ENCODE measurements around the gene PHTF2.

The PHTF2 gene

DNA sequence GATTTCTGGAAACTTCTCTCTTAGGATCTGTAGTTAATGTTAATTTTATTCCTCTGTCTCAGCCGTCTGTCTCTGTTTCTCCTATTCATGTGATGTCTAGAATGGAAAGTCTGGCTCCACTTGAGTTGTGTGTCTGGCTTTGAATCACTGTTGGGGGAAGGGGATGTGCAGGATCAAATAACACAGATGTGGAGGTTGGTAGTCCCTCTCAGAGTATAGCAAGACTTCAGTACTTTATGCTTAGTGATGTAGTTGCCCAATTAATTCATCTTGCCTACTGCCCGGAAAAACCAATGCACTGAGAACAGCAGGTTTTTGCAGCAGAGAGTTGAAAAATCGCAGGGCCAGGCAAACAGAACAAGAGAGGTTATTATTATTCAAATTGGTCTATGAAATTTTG is 79.2 kb downstream of the PHTF2 start:
- DNase-seq (ENCODE audit: low read depth), result no peak

DNA sequence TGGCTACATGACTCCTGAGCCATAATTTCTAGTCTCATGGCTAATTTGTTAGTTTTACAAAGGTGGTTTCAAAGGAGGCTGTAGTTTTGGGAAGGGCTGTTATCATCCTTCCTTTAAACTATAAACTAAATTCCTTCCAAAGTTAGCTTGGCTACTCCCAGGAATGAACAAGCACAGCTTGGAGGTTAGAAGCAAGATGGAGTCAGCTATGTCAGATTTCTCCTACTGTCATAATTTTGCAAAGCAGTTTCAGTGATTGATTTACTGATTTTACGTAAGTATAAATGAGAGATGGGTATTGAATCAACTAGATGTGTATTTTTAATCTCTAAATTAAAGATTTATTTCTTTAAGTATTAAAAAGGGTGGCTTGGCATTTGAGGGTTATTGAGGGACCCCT is 79.9 kb downstream of the PHTF2 start:
- no peak for DNase-seq (ENCODE audit: low read depth)

DNA sequence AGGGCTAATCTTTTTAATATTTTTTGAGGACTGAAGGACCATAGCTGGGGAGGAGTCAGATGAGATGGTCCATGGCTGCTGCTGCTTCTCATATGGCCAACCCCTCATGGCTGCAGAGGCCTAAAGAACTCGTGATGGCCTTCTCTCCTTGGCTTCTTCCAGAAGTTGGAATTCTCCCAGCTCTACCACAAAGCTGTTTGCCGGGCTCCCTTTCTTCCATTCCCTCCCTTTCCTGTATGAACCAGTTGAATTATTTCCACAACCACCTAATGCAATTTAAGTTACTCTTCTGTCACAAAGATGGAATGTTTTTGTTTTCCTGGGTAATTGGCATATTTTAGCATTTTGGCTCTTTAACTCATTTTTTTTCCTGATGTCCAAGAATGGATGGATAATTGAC is 80.7 kb downstream of the PHTF2 start:
- DNase-seq (ENCODE audit: low read depth), result no peak

DNA sequence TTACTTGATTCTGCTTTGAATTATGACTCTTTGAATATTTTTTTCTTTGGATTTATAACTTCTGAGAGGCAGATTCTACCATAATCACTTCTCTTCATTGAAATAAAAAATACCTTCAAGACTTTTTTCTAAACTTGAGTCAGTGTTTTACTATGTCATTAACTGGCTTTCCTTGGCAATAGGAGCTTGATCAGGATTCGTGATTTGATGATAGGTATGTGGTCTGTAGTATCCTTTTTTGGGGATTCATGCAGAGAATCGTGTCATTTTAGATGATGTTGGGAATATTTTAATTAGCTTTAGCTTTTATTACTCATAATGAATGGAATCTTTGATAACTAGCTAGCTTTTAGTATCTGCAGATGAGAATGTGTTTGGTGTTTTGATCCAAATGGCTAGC is 83.3 kb downstream of the PHTF2 start:
- no peak for DNase-seq (ENCODE audit: low read depth)

DNA sequence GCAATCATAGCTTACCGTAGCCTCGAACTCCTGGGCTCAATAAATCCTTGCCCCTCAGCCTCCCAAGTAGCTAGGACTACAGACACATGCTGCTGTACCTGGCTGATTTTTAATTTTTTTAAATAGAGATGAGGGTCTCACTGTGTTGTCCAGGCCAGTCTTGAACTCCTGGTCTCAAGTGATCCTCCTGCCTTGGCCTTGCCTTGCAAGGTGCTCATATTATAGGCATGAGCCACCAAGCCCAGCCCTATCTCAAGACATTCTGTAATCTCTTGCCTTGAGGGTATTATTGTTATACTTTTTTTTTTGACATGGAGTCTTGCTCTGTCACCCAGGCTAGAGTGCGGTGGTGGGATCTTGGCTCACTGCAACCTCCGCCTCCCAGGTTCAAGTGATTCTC is 86.6 kb downstream of the PHTF2 start:
- no peak for DNase-seq (ENCODE audit: low read depth)

DNA sequence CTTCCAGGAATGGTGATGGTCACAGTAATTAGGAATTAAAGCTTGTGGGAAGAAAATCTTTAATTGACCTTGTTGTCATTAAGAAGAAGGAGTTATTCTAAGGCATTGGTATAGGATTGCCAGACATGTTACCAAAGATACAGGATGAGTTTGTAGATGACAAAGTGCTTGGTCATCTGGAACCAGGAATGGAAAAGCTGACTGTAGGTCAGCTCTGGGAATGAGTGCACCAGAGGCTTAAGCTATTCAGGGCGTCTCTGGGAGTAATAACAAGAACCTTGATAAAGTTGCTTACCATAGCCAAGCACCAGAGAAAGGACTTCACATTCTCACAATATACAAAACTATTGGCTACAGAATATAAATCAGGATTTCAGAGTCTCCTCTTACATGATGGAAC is 89.0 kb downstream of the PHTF2 start:
- no peak for DNase-seq (ENCODE audit: low read depth)

DNA sequence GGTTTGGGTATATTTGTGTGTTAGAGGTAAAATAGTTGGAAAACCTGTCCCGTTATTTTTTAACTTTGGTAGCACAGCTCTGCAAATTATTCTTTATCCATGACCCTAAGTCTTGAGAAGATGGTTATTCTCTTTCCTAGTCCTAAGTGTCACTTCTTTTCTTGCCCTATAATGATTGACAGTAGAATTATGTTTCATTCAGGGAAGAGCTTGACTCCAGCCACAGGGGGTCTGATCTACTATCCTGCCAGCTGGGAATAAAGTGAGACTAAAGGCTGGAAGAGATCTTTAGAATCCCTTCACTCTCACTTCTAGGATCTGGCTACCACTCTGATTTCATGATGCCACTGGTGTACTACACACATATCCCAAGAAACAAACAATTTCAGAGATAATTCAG is 90.4 kb downstream of the PHTF2 start:
- DNase-seq (ENCODE audit: low read depth), result no peak

DNA sequence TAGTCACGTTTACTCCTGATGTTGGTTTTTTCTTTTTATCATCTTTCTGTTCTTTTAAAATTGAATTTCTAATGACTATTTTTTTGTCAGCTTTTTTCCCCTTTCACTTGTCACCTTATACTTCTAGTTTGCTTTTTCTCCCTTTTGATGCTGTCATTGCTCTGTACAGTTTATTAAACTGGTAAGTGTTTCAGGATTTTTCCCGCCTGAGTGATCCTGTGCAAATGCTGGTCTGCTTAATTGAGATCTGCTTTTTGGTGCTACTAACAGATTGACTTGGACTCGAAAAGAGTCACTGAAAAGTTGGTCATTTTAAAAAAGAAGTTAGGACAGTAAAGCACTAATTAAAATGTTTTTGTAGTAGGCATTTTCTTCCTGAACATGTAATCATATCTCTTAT is 95.2 kb downstream of the PHTF2 start:
- DNase-seq (ENCODE audit: low read depth), result no peak

DNA sequence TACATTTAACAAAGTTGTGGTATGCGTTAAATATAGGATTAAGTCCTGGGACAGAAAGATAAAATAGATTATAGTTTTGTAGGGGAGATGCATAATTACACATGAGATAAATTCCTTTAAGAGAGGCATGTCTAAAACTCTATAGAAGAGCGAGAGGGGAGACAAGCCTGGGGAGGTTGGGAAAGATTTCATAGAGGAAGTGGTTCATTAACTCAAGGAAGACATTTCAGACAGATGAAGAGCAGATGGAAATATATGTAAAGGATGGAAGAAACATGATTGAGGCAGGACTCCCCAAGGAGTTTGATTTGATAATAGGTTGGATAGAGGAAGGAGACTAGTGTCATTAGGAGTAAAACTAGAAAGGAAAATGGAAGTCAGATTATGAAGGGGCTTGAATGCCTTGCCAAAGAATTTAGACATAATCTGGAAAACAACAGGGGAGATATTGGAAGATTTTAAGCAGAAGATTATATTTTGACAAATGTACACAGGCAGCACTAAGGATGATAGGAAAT is 96.1 kb downstream of the PHTF2 start:
- no peak for DNase-seq (ENCODE audit: low read depth)

DNA sequence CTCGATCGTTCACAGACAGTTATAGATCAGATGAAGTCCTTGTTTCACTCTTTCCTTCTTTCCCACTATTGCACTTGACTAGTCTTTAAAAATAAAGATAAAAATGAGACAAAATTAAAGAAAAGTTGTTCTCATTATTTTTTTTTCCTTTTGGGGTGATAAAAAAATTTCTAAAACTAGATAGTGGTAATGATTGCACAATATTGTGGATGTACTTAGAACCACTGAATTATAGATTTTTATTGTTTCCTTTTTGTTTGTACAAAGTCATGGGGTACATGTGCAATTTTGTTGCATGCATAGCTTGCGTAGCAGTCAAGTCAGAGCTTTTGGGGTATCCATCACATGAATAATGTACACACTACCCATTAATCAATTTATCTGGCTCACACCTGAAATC is 97.3 kb downstream of the PHTF2 start:
- no peak for DNase-seq (ENCODE audit: low read depth)

DNA sequence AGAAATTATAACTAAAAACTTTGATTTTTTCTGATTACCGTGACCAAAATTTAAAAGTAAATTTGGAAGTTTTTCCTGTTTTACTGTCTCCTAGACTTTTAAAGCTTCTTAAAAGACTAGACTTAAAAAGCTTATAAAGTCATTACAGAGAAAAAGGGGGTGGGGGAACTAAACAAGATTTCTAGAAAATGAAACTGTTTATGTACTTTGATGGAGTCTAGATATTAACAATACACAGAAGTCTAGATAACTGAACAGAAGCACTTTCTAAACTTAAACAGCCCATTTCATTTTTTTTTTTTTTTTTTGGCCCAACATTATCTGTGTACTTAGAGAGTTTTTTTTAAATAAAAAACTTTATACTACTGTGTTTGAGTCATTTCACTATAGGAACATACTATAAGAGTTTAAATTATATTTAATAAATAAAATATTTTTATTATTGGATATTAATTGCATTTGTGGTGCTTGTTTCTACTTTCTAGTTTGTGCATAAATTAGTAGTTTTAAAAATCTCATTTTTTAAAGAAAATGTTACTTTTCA is 98.5 kb downstream of the PHTF2 start:
- DNase-seq (ENCODE audit: low read depth), result no peak

DNA sequence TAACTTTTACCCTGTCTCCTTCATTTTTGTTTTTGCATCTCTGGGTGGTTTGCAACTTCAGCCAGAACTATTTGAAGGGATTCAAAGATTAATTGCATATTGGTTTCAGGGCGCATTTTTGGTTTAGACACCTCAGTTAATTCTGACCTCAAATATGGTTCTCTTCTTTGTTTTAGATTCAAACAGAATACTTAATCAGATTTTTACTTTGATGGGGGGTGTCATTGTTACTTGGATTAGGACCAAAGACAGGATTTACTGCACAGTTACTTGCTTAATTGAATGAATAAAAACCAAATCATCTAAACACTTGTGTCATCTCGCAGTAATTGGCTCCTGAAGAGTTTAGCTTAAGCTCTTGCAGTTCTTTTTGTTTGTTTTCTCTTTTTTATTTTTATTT is 100.9 kb downstream of the PHTF2 start:
- DNase-seq (ENCODE audit: low read depth), result no peak

DNA sequence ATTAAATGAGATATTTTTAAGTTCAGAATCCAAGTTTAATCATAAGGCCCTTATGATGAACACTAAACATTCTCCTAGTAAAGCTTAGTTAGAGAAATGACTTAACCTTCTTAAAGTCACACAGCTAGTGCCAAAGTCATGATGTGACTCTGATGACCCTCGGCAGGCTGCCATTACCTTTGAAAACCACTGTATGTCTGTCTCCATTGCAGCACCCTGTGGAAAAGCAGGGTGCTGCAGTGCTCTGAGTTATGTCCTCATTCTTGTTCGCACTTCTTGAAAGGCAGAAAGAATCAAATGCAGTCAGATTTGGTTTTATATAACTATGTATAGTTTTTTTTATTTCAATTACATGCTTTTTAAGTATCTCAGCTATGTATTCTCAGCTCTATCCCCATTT is 105.0 kb downstream of the PHTF2 start:
- DNase-seq (ENCODE audit: low read depth), result no peak

DNA sequence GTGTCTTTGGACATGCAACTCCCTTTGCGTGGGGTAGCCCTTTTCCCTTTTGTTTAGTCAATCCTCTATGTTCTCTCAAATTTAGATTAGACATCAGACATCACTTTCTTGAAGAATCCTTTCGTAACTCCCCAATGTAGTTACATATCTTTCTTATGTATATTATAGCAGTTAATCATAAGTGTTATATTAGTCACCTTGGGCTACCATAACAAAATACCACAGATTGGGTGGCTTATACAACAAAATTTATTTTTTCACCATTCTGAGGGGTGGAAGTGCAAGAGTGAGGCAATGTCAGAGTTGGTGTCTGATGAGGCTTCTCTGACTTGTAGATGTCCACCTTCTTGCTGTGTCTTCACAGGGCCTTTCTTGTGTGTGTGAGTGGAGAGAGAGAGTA is 105.7 kb downstream of the PHTF2 start:
- no peak for DNase-seq (ENCODE audit: low read depth)

DNA sequence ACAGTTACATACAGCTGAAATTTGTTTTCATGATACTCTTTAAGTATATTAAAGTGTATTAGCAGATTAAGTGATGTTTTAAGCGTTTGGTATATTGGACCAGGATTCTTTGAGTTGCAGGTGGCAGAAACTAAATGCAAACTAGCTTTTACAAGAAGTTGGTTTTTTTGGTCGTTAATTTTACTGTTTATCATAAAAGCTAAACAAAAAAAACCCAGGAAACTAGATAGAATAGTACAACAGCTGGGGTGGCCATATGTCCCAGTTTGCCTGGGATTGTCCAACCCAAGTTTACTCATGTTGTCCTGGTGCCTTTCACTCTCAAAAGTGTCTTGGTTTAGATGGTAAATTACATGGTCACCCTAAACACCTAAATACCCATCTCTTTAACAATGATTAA is 108.7 kb downstream of the PHTF2 start:
- DNase-seq (ENCODE audit: low read depth), result no peak

DNA sequence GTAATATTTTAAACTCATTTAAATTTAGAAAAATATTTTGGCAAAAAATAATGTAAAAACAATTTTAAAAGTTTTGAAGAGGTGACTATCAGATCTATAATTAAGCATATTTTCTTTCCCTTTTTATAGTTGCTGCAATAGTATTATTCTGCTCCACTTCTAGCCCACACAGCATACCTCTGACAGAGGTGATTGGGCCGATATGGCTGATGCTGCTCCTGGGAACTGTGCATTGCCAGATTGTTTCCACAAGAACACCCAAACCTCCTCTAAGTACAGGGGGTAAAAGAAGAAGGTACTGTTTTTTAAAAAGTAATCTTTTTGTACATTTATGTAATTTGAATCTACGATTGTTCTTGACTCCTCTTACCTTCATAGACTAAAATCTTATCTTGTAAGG is 110.1 kb downstream of the PHTF2 start:
- DNase-seq (ENCODE audit: low read depth), result no peak

DNA sequence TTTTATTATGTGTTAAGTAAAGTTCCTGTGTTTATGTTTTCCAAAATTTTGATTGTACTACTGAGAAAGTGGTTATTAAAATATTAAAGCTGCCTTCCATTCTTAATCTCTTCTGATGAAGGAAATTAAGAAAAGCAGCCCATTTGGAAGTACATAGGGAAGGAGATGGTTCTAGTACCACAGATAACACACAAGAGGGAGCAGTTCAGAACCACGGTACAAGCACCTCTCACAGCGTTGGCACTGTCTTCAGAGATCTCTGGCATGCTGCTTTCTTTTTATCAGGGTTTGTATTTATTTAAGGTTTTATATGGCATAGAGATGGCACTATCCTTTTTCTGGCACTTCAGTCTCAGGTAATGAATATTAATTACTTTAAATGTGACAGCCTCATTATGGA is 111.6 kb downstream of the PHTF2 start:
- DNase-seq (ENCODE audit: low read depth), result no peak

DNA sequence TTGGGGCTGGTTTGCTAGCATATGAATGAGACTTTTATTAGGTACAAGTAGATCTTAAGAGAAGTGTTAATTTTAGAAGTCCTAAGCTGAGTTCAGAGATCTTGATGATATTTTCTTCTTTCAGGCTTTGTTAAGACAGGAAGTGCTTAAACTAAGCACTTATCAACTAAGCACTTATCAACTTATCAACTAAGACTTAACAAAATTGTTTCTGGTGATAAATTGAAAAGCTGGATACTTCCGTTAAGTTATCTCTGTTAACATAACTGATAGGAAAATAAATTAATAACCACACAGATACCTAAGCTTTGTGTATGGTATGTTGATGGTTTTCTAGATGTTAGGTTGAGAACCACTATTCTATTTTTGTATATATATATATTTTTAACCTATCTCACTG is 113.7 kb downstream of the PHTF2 start:
- no peak for DNase-seq (ENCODE audit: low read depth)

DNA sequence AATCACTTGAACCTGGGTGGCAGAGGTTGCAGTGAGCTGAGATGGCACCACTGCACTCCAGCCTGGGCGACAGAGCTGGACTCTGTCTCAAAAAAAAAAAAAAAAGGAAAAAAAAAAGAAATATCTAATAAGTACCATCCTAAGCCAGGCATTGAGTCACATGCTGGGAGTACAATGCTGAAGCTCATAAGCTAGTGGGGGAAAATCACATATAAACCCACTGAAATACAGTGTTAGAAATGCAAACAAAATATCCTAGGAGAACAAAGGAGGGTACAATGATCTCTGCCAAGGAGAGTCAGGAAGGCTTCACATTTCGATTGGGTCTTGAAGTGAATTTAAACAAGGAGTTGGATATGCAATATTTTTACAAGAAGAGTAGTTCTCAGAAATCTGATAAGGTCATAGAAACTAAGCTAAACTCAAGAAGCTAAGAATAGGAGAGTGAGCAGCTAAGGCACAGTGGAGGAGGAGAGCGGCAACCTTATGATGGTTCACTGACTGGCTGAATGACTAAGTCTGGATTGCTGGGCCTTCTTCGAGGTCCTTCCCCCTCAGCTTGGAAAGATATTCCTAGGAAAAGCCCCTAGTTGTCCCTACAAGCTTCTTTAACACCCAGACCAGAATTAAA is 115.5 kb downstream of the PHTF2 start:
- no peak for DNase-seq (ENCODE audit: low read depth)

DNA sequence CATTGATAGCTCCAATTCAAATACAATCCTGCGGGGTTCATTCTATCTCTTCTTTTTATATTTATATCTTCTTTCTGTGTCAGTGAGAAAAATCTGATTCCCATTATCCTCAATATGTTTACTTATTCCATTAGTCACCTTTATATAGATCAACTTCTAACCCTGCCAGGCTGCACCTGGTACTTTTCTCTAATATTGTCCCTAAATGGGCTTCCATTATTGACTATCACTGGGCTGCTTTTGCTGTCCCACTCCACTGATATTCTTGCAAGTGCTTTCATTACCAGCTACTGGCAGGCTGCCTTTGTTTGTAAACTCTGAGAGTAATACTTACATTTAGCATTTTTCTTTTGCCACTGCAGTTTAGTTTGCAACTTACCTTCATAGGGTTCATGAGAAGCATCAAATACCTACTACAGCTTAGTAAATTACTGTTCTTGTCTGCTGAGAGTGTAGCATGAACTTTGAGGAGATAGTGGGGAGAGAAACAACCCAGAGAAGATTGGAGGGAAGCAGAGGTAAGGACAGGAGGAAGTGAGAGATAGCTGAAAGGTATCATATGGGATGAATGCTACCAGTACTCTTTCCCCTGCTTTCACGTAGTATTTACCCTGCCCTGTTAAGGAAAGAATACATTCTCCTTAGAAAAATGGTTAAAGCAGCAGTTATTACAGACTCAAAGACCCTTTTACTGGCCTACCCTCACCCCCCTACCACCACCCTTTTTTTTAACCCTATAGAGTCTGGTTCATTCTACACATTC is 119.1 kb downstream of the PHTF2 start:
- no peak for DNase-seq (ENCODE audit: low read depth)

DNA sequence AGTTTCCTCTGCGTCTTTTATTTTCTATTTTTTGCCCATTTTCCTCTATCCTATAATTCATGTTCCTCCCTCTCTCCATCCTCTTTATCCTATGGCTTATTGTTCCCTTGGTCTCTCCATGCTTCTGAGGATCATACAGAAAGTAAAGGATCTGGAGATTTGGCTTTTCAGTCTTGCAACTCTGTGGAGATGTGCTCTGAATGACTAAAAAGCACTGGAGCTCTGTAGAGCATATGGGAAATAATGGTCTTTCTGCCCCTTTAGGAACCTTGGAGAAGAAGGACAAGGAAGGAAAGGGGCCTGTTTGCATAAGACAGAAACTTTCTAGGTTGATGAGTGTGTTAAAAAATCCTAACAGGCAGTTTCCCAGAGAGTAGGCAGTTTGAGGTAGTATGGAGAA is 120.1 kb downstream of the PHTF2 start:
- no peak for DNase-seq (ENCODE audit: low read depth)

DNA sequence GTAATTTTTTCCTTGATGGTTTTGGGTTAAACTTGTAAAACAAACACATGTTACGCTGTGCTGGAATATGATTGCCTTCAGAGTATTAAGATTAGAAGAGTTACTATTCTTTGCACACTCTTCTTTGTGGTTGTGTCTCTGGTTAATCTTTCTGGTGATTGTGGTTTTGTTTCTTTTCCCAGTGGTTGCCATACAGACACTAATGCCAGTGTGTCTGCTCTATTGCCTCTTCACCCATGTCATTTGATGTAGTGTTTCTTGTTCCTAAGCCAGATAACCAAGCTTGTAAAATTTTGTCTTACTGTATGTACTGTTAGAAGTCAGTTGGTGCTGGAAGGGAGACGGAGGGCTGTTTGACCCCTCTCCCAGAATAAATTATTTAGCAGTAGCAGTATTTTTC is 124.8 kb downstream of the PHTF2 start:
- DNase-seq (ENCODE audit: low read depth), result no peak

DNA sequence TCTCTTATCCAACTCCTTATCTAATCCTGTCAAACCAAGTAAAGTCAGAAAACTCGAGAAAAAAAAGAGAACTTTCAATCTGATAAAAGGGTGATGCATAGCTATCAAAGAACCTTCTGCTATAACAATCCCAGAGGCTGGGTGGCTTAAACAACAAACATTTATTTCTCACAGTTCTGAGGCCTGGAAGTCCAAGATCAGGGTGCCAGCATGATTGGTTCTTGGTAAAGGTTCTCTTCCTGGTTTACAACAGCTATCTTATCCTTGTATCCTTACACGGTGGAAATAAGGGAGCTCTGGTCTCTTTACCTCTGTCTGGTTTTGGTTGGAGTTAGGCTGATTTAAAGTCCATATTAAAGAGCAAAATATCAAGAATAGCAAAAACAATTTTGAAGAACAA is 131.9 kb downstream of the PHTF2 start:
- DNase-seq (ENCODE audit: low read depth), result no peak

DNA sequence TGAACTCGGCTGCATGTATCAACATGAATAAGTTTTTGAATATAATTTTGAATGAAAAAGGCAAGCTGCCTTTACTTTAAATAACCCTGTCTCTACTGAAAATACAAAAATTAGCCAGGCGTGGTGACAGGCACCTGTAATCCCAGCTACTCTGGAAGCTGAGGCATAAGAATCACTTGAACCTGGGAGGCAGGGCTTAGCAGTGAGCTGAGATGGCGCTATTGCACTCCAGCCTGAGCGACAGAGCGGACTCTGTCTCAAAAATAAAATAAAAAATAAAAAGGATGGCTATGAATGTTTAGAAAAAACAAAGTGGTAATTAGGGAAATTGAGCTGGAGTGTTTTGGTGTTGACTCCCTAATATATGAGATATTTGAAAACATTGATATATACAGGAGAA is 133.3 kb downstream of the PHTF2 start:
- DNase-seq (ENCODE audit: low read depth), result no peak
